ENCODE data around the gene DRC1.

DRC1 gene

GRCh38 chr2:26409785-26410184 lies 8.1 kb downstream of the DRC1 start:
- Histone ChIP-seq H3K27ac (replicated peaks) (no peak overlapping the region), H3K4me3 (replicated peaks; ENCODE audit: insufficient read depth, low read length) (no peak overlapping the region), H3K27me3 (ENCODE audit: insufficient read depth, poor library complexity, severe bottlenecking) (no peaks in the 10 kb centered on the region)
- TF ChIP-seq SPI1 (IDR thresholded peaks at IDR 0.05; ENCODE audit: borderline replicate concordance, low read depth) (no peak), POLR2AphosphoS5 (IDR thresholded peaks at IDR 0.05; ENCODE audit: low read depth) (no peak), CTCF (IDR thresholded peaks at IDR 0.05; ENCODE audit: insufficient read depth, low read length) (no peak), REST (IDR thresholded peaks at IDR 0.05; ENCODE audit: insufficient replicate concordance, low read depth) (no peak), GABPA (IDR thresholded peaks at IDR 0.05; ENCODE audit: low read depth) (no peak)
- no peak for DNase-seq (ENCODE audit: low read depth in 1 of 2, low spot score in 1 of 2)

GRCh38 chr2:26410764-26411243 lies 9.1 kb downstream of the DRC1 start:
- DNase-seq (ENCODE audit: low read depth in 1 of 2, low spot score in 1 of 2): peak in 1 of 2 experiments; percentile 39
- Histone ChIP-seq H3K27ac (replicated peaks) (peak overlapping the region; percentile 37), H3K27me3 (ENCODE audit: insufficient read depth, poor library complexity, severe bottlenecking) (no peaks in the 10 kb centered on the region), H3K4me3 (replicated peaks; ENCODE audit: insufficient read depth, low read length) (no peak overlapping the region)
- no peak for TF ChIP-seq GABPA (IDR thresholded peaks at IDR 0.05; ENCODE audit: low read depth)
- no peak for TF ChIP-seq REST (IDR thresholded peaks at IDR 0.05; ENCODE audit: insufficient replicate concordance, low read depth)
- TF ChIP-seq CTCF (IDR thresholded peaks at IDR 0.05; ENCODE audit: insufficient read depth, low read length): no peak
- no peak for TF ChIP-seq SPI1 (IDR thresholded peaks at IDR 0.05; ENCODE audit: borderline replicate concordance, low read depth)
- TF ChIP-seq POLR2AphosphoS5 (IDR thresholded peaks at IDR 0.05; ENCODE audit: low read depth): no peak

- H3K27me3 ChIP-seq (ENCODE audit: insufficient read depth, poor library complexity, severe bottlenecking): no peaks in the 10 kb centered on the region
- H3K4me3 ChIP-seq (replicated peaks; ENCODE audit: insufficient read depth, low read length): no peak overlapping the region; the same call in 1 of the 2 replicates
- peak overlapping the region; percentile 73 for H3K27ac ChIP-seq (replicated peaks)
- DNase-seq (ENCODE audit: low read depth in 1 of 2, low spot score in 1 of 2): no peak
- TF ChIP-seq SPI1 (IDR thresholded peaks at IDR 0.05; ENCODE audit: borderline replicate concordance, low read depth) (no peak), POLR2AphosphoS5 (IDR thresholded peaks at IDR 0.05; ENCODE audit: low read depth) (no peak), CTCF (IDR thresholded peaks at IDR 0.05; ENCODE audit: insufficient read depth, low read length) (no peak), GABPA (IDR thresholded peaks at IDR 0.05; ENCODE audit: low read depth) (no peak), REST (IDR thresholded peaks at IDR 0.05; ENCODE audit: insufficient replicate concordance, low read depth) (no peak)
Observed at GRCh38 chr2:26411419-26411818, 9.7 kb downstream of the DRC1 start.

Data from HL-60 (cell line).